Tibial nerve (tissue), 4 donors: Measurements from ENCODE around the gene CRYGN.

Source experiments
- CTCF ChIP-seq, 5 experiments: fragments of 200-600 bp in 3 of 5; fragments of 450-650 bp in 2 of 5; sonication (generic) in 3 of 5; IDR thresholded peaks; one replicate each; pipeline ENCODE4 v1.5.1; 2016 to 2019; ENCODE audit warnings: antibody characterized with exemption in 5 of 5, mild to moderate bottlenecking in 3 of 5, moderate library complexity in 2 of 5
- EP300 ChIP-seq, 2 donors: sonication (generic); formaldehyde crosslinking; IDR thresholded peaks; one replicate each; pipeline ENCODE4 v1.6.1; 2017; ENCODE audit warnings: antibody characterized with exemption in 2 of 2, mild to moderate bottlenecking in 1 of 2
- POLR2A ChIP-seq, 2 donors: fragments of 450-650 bp; IDR thresholded peaks; one replicate each; pipeline ENCODE4 v1.6.1; 2017; ENCODE audit warnings: antibody characterized with exemption in 2 of 2, mild to moderate bottlenecking in 2 of 2, moderate library complexity in 2 of 2

DNA sequence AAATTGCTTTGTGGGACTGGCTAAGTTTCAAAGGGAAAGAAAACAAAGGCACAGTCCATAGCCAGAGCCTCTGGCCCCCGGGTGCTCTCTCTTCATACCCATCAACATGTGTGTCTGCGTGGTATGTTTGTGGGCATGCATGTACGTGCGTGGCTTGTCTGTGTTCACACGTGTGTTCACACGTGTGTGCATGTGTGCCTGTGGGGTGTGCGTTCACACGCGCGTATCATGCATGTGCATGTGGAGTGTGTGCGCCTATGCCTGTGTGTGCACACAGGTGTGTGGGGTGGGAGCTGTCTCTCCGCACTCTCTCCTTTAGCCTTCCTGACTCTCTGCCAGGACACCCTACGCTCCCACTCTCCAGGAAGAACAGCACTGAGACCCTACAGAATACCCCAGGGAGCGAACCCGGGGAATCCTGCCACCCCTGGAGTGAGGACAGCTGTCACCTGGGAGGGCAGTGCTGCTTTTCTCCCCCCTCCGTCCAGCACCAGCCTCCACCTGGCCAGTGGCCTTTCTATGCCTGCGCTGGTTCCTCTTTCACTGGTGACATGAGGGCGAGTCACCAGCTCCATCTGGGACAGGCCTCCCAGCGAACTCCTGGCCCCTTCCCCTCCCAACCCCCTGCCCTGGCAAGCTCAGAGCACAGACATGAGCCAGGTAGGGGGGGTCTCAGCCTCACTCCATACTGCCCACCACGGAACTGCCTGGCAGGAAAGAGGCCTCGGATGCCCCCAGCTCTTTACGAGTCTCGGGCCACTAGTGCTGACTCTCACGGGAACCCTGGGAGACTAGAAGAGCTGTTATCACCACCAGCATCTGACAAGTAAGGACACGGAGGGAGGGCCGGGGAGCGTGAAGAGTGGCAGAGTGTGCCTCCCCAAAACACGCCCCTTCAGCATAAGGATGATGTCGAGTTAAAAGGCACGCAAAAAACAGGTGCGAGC is 46.6 kb downstream of the CRYGN start:
- no peak for TF ChIP-seq EP300 (IDR thresholded peaks at IDR 0.05)
- no peak for TF ChIP-seq CTCF (IDR thresholded peaks at IDR 0.05)
- no peak for TF ChIP-seq POLR2A (IDR thresholded peaks at IDR 0.05)
